DMS 273 (cell line): Measurements from ENCODE around the gene RAX.

Experiments
- DNase-seq: peaks from one replicate; lab custom pipeline; 2025; ENCODE audit not compliant: unreplicated experiment; lab: John Stamatoyannopoulos, UW

Gene RAX

GRCh38 chr18:59249199-59249774 lies 24.0 kb downstream of the RAX start:
- DNase-seq = peak; percentile 85

- DNase-seq = no peak
Observed at GRCh38 chr18:59246796-59247195, 26.5 kb downstream of the RAX start.

GRCh38 chr18:59242906-59243305 lies 30.3 kb downstream of the RAX start:
- no peak for DNase-seq

- peak; percentile 7 for DNase-seq
Observed at GRCh38 chr18:59239642-59240041, 33.6 kb downstream of the RAX start.

- peak; percentile 23 for DNase-seq
Observed at GRCh38 chr18:59238385-59238784, 34.9 kb downstream of the RAX start.

- DNase-seq = no peak
Observed at GRCh38 chr18:59233017-59233410, 40.2 kb downstream of the RAX start.

- no peak for DNase-seq
Observed at GRCh38 chr18:59232309-59233016, 40.8 kb downstream of the RAX start.

- no peak for DNase-seq
Observed at GRCh38 chr18:59231877-59232276, 41.4 kb downstream of the RAX start.

- DNase-seq = no peak
Observed at GRCh38 chr18:59231114-59231513, 42.1 kb downstream of the RAX start.

GRCh38 chr18:59229701-59230443 lies 43.4 kb downstream of the RAX start:
- no peak for DNase-seq

GRCh38 chr18:59229191-59229590 lies 44.1 kb downstream of the RAX start:
- DNase-seq = no peak

GRCh38 chr18:59228351-59228750 lies 44.9 kb downstream of the RAX start:
- DNase-seq = no peak

- DNase-seq = no peak
Observed at GRCh38 chr18:59222341-59222740, 50.9 kb downstream of the RAX start.

GRCh38 chr18:59220784-59221765 lies 52.2 kb downstream of the RAX start:
- peak; percentile 41 for DNase-seq

GRCh38 chr18:59220164-59220783 lies 53.0 kb downstream of the RAX start:
- DNase-seq = peak; percentile 54

GRCh38 chr18:59219672-59220163 lies 53.5 kb downstream of the RAX start, which contains the start of gene GRP:
GRP (plus strand) TSS chr18:59220158; CDS start chr18:59220266, 108 bp downstream.
- DNase-seq = peak; percentile 54

- DNase-seq = no peak
Observed at GRCh38 chr18:59218018-59218417, 55.2 kb downstream of the RAX start.
